Natural killer cell (primary cell): Measurements from ENCODE around the gene RUSC1. TPM values are rescaled to one million over a fixed set of nuclear protein-coding genes. Genes with fewer than 3 reads are reported as not detected.
A peak's percentile ranks its signal among the peaks of the same experiment; 100 is the strongest.

Source experiments
- ATAC-seq, 3 donors: fragments of 150-1000 bp in 2 of 3; fragments of 200-7000 bp in 1 of 3; cut with Tn5 transposase; 1 replicate in 1 of 3; 2 replicates in 2 of 3; pipeline ENCODE4 v1.10.0; 2021; ENCODE audit warnings: mild to moderate bottlenecking in 2 of 3, moderate library complexity in 2 of 3
- DNase-seq, 2 donors: peaks; one replicate each; pipeline versions ENCODE4 v3.0.0 to v3.0.0-alpha.2; 2013 to 2021; ENCODE audit warnings: mixed read lengths in 1 of 2
- H3K27ac ChIP-seq: one replicate; pipeline ENCODE4 v1.5.1; 2013; ENCODE audit warnings: mild to moderate bottlenecking, low read length
- H3K27me3 ChIP-seq: one replicate; pipeline ENCODE4 v1.6.1; 2013; ENCODE audit warnings: low read length; ENCODE audit not compliant: control insufficient read depth, insufficient read depth
- H3K36me3 ChIP-seq: one replicate; pipeline ENCODE4 v1.6.1; 2013; ENCODE audit warnings: low read length; ENCODE audit not compliant: control insufficient read depth, insufficient read depth
- H3K4me1 ChIP-seq: one replicate; pipeline ENCODE4 v1.6.1; 2013; ENCODE audit warnings: low read length; ENCODE audit not compliant: control insufficient read depth, insufficient read depth
- H3K4me3 ChIP-seq: one replicate; pipeline ENCODE4 v1.5.1; 2013; ENCODE audit warnings: low read length
- H3K9me3 ChIP-seq: one replicate; pipeline ENCODE4 v1.6.1; 2013; ENCODE audit warnings: low read length; ENCODE audit not compliant: control insufficient read depth, insufficient read depth
- H3K27ac Mint-ChIP-seq, 2 donors: one replicate each; pipeline ENCODE4 v1.8.0; 2022; ENCODE audit warnings: mild to moderate bottlenecking in 2 of 2, mixed read lengths in 2 of 2, moderate library complexity in 1 of 2
- H3K27me3 Mint-ChIP-seq, 2 donors: one replicate each; pipeline ENCODE4 v1.8.0; 2022; ENCODE audit warnings: low read depth in 2 of 2, mixed read lengths in 2 of 2
- H3K36me3 Mint-ChIP-seq: one replicate; pipeline ENCODE4 v1.8.0; 2022; ENCODE audit warnings: mixed read lengths
- H3K4me1 Mint-ChIP-seq, 2 donors: one replicate each; pipeline ENCODE4 v1.8.0; 2022; ENCODE audit warnings: mixed read lengths in 2 of 2
- H3K4me3 Mint-ChIP-seq: one replicate; pipeline ENCODE4 v1.8.0; 2022; ENCODE audit warnings: mild to moderate bottlenecking, moderate library complexity, mixed read lengths
- H3K9me3 Mint-ChIP-seq, 2 donors: one replicate each; pipeline ENCODE4 v1.8.0; 2022; ENCODE audit warnings: mixed read lengths in 2 of 2
- CTCF ChIP-seq: fragments of 200-600 bp; IDR thresholded peaks from one replicate; pipeline ENCODE4 v1.8.0; 2022; ENCODE audit warnings: antibody characterized with exemption
- WGBS: methylation state at CpG from one replicate; pipeline ENCODE4 v1.1.7; 2013; ENCODE audit warnings: missing lambda C conversion rate; ENCODE audit not compliant: insufficient coverage; 5-methylcytosine and 5-hydroxymethylcytosine counted together
- intact Hi-C: fragments of 100-400 bp; cut with micrococcal nuclease; formaldehyde crosslinking; loops from one replicate; pipeline ENCODE4 v1.14.2; 2022
- total RNA-seq, 4 donors: library from RNA; stranded (reverse); fragments of 120-200 nt in 1 of 4; gene quantifications; one replicate each; pipeline versions ENCODE4 v1.2.3 to v1.2.4, GENCODE V29; 2013 to 2022

The RUSC1 gene
- total RNA-seq, 3 donors from 2014 or later (not counting 1 experiment from before 2014, with no cell fraction given) = 20.4 to 24.7 (median 21.5) TPM

GRCh38 chr1:155309423-155310021 lies 11.2 kb upstream of the RUSC1 start:
- whole genome bisulfite sequencing = 27% methylated on average over 8 of the region's 11 CpGs
- H3K4me3 ChIP-seq = peak overlapping the region; percentile 67
- H3K4me3 Mint-ChIP-seq = peak overlapping the region; percentile 97
- H3K4me1 ChIP-seq = peaks cover 27% of the 10 kb centered on the region
- H3K9me3 ChIP-seq = no peaks in the 10 kb centered on the region
- ATAC-seq = no peak
- no peaks in the 10 kb centered on the region for H3K36me3 Mint-ChIP-seq
- H3K27ac ChIP-seq = peak overlapping the region; percentile 94
- H3K4me1 Mint-ChIP-seq = peaks cover 20 to 28% of the 10 kb centered on the region in 2 donors
- no peaks in the 10 kb centered on the region for H3K27me3 Mint-ChIP-seq
- H3K27ac Mint-ChIP-seq = peak overlapping the region; percentile 97 to 98
- no peak for TF ChIP-seq CTCF
- no peaks in the 10 kb centered on the region for H3K27me3 ChIP-seq
- peaks cover 9% of the 10 kb centered on the region for H3K36me3 ChIP-seq
- intact Hi-C loops = loop anchor here (2.0 kb wide), 1 partner anchor 31 kb away; no protein-coding TSS in a partner anchor
- DNase-seq = peak in 1 of 2 donors; percentile 20
- H3K9me3 Mint-ChIP-seq = no peaks in the 10 kb centered on the region

GRCh38 chr1:155313261-155313660 lies 7.4 kb upstream of the RUSC1 start:
- 95% methylated on average over 7 of the region's 8 CpGs for WGBS
- Mint-ChIP-seq H3K27me3 (no peaks in the 10 kb centered on the region), H3K4me3 (no peak overlapping the region), H3K4me1 (peaks cover 17 to 26% of the 10 kb centered on the region in 2 donors), H3K36me3 (no peaks in the 10 kb centered on the region), H3K9me3 (no peaks in the 10 kb centered on the region), H3K27ac (no peak overlapping the region)
- Histone ChIP-seq H3K27me3 (no peaks in the 10 kb centered on the region), H3K36me3 (peaks cover 16% of the 10 kb centered on the region), H3K9me3 (no peaks in the 10 kb centered on the region), H3K4me3 (no peak overlapping the region), H3K27ac (no peak overlapping the region), H3K4me1 (peaks cover 19% of the 10 kb centered on the region)
- DNase-seq (no peak), ATAC-seq (no peak)
- intact Hi-C loops = no loop called here
- TF ChIP-seq CTCF = no peak

- no peak overlapping the region for H3K27ac Mint-ChIP-seq
- H3K4me1 Mint-ChIP-seq = peaks cover 14 to 34% of the 10 kb centered on the region in 2 donors
- intact Hi-C loops = no loop called here
- Histone ChIP-seq H3K4me3 (no peak overlapping the region), H3K9me3 (no peaks in the 10 kb centered on the region), H3K27me3 (no peaks in the 10 kb centered on the region), H3K4me1 (peaks cover 18% of the 10 kb centered on the region), H3K36me3 (peaks cover 14% of the 10 kb centered on the region), H3K27ac (no peak overlapping the region)
- H3K27me3 Mint-ChIP-seq = no peaks in the 10 kb centered on the region
- no peaks in the 10 kb centered on the region for H3K9me3 Mint-ChIP-seq
- no peaks in the 10 kb centered on the region for H3K36me3 Mint-ChIP-seq
- DNase-seq = no peak
- H3K4me3 Mint-ChIP-seq = no peak overlapping the region
- ATAC-seq = no peak
- 98% methylated on average over 3 of the region's 3 CpGs for WGBS
- TF ChIP-seq CTCF = no peak
Measured at GRCh38 chr1:155316922-155317321, 3.8 kb upstream of the RUSC1 start.

GRCh38 chr1:155318082-155318481 lies 2.6 kb upstream of the RUSC1 start:
- no peak for DNase-seq
- H3K27me3 Mint-ChIP-seq = no peaks in the 10 kb centered on the region
- H3K27ac Mint-ChIP-seq = no peak overlapping the region
- H3K4me1 ChIP-seq = peaks cover 27% of the 10 kb centered on the region
- H3K4me3 ChIP-seq = no peak overlapping the region
- H3K36me3 Mint-ChIP-seq = no peaks in the 10 kb centered on the region
- H3K36me3 ChIP-seq = peaks cover 12% of the 10 kb centered on the region
- H3K9me3 ChIP-seq = no peaks in the 10 kb centered on the region
- H3K4me1 Mint-ChIP-seq = peaks cover 14 to 29% of the 10 kb centered on the region in 2 donors
- 96% methylated on average over 9 of the region's 9 CpGs for WGBS
- H3K27ac ChIP-seq = no peak overlapping the region
- H3K9me3 Mint-ChIP-seq = no peaks in the 10 kb centered on the region
- H3K27me3 ChIP-seq = no peaks in the 10 kb centered on the region
- intact Hi-C loops = no loop called here
- no peak for ATAC-seq
- no peak overlapping the region for H3K4me3 Mint-ChIP-seq
- no peak for TF ChIP-seq CTCF
